ENCODE results near the gene IL37.

The IL37 gene

GRCh38 chr2:112910865-112911264, at the start of gene IL37:
Gene IL37, plus strand, starts transcription at chr2:112911165. Its CDS starts 1,848 bp downstream, at chr2:112913013.
- DNase-seq: no peak

- no peak for DNase-seq
Observed at GRCh38 chr2:112864072-112864471, 46.9 kb upstream of the IL37 start.

GRCh38 chr2:112866128-112866835, 44.7 kb upstream of the IL37 start:
- no peak for DNase-seq

- no peak for DNase-seq
Observed at GRCh38 chr2:112867701-112868631, 43.0 kb upstream of the IL37 start.

- peak; percentile 20 for DNase-seq
Observed at GRCh38 chr2:112869258-112869842, 41.6 kb upstream of the IL37 start.

GRCh38 chr2:112870841-112871835, 39.8 kb upstream of the IL37 start:
- no peak for DNase-seq

- DNase-seq: no peak
Observed at GRCh38 chr2:112876257-112876970, 34.6 kb upstream of the IL37 start.

- DNase-seq: no peak
Observed at GRCh38 chr2:112876971-112877361, 34.0 kb upstream of the IL37 start.

- DNase-seq: no peak
Observed at GRCh38 chr2:112877423-112877822, 33.5 kb upstream of the IL37 start.

- no peak for DNase-seq
Observed at GRCh38 chr2:112879491-112880041, 31.4 kb upstream of the IL37 start.

GRCh38 chr2:112880091-112880531, 30.9 kb upstream of the IL37 start:
- no peak for DNase-seq

GRCh38 chr2:112880696-112881095, 30.3 kb upstream of the IL37 start:
- no peak for DNase-seq

- no peak for DNase-seq
Observed at GRCh38 chr2:112881217-112881985, 29.6 kb upstream of the IL37 start.

- DNase-seq: no peak
Observed at GRCh38 chr2:112883669-112884068, 27.3 kb upstream of the IL37 start.

- peak; percentile 72 for DNase-seq
Observed at GRCh38 chr2:112884869-112885505, 26.0 kb upstream of the IL37 start.

- DNase-seq: no peak
Observed at GRCh38 chr2:112885506-112885902, 25.5 kb upstream of the IL37 start.

- DNase-seq: no peak
Observed at GRCh38 chr2:112886291-112886690, 24.7 kb upstream of the IL37 start.

GRCh38 chr2:112887964-112888749, 22.8 kb upstream of the IL37 start:
- no peak for DNase-seq

- no peak for DNase-seq
Observed at GRCh38 chr2:112889976-112890375, 21.0 kb upstream of the IL37 start.

Data from CD4-positive, alpha-beta T cell treated with Interleukin-12 subunit alpha and Interleukin-12 subunit beta, for 1 hour (primary cell).